Ectodermal cell (in vitro differentiated cells): Measurements from ENCODE around the gene CXorf49. TPM values are rescaled to one million over a fixed set of nuclear protein-coding genes. Genes with fewer than 3 reads are reported as not detected.
"Not testable (repeated sequence)": the region's sequence is repeated elsewhere in the genome, so short reads cannot be mapped to it uniquely, and the experiment has no call there.

Experiments
- H3K27ac ChIP-seq: 2 replicates; pipeline ENCODE4 v1.7.0; 2013; ENCODE audit warnings: mild to moderate bottlenecking, low read depth, low read length; ENCODE audit not compliant: insufficient read depth, poor library complexity, severe bottlenecking
- H3K27me3 ChIP-seq: 2 replicates; pipeline ENCODE4 v1.7.0; 2013; ENCODE audit warnings: mild to moderate bottlenecking, low read length; ENCODE audit not compliant: insufficient read depth, control insufficient read depth, poor library complexity, severe bottlenecking
- H3K36me3 ChIP-seq: one replicate; pipeline ENCODE4 v1.7.0; 2013; ENCODE audit warnings: low read length; ENCODE audit not compliant: control insufficient read depth, insufficient read depth
- H3K4me1 ChIP-seq: one replicate; pipeline ENCODE4 v1.7.0; 2013; ENCODE audit warnings: low read length; ENCODE audit not compliant: control insufficient read depth, insufficient read depth
- H3K4me3 ChIP-seq: 2 replicates; pipeline ENCODE4 v1.7.0; 2013; ENCODE audit warnings: low read depth, low read length, control low read depth; ENCODE audit not compliant: insufficient read depth
- H3K9me3 ChIP-seq: 2 replicates; pipeline ENCODE4 v1.7.0; 2013; ENCODE audit warnings: mild to moderate bottlenecking, low read length, moderate library complexity; ENCODE audit not compliant: control insufficient read depth
- WGBS, 2 experiments: methylation state at CpG; one replicate each; pipeline ENCODE4 v1.1.7; 2013; ENCODE audit warnings: missing lambda C conversion rate in 2 of 2; 5-methylcytosine and 5-hydroxymethylcytosine counted together
- polyA plus RNA-seq, 4 experiments: library from polyadenylated mRNA; stranded (reverse); fragments of 50-300 nt; gene quantifications; one replicate each; pipeline ENCODE4 v1.2.3, GENCODE V29; 2013

The CXorf49 gene
- not detected for polyA plus RNA-seq (2013, experiment 1 of 4)
- polyA plus RNA-seq (2013, experiment 2 of 4), result not detected
- not detected for polyA plus RNA-seq (2013, experiment 3 of 4)
- polyA plus RNA-seq (2013, experiment 4 of 4), result not detected

DNA sequence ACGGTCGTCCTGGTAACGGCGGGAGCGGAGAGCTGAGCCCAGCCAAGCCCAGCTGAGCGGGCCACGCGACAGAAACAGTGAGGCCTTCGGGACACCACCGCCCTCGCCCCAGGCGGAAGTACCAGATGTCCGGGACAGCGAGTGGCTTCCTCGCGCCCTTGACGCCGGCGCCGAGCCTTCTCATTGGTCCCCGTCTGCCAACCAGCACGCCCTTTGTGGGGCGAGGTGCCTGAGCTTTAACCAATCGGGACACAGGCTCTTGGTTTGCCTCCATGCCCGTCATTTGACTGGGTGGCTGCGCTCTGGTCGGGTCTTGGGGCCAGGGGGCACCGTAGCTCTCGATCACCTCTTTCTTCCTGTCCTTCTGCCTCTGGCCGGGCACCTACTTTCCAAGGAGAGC is at the start of gene CXorf49:
Gene CXorf49 (minus strand): TSS at position 101 of the 400 bp plus-strand sequence. CDS start 134 bp downstream, outside the sequence.
- not testable (repeated sequence) for H3K9me3 ChIP-seq, H3K4me1 ChIP-seq, H3K4me3 ChIP-seq, H3K27ac ChIP-seq, H3K27me3 ChIP-seq, H3K36me3 ChIP-seq
- WGBS, 2 experiments, result no CpG with 5 or more reads among the region's 30 CpGs

DNA sequence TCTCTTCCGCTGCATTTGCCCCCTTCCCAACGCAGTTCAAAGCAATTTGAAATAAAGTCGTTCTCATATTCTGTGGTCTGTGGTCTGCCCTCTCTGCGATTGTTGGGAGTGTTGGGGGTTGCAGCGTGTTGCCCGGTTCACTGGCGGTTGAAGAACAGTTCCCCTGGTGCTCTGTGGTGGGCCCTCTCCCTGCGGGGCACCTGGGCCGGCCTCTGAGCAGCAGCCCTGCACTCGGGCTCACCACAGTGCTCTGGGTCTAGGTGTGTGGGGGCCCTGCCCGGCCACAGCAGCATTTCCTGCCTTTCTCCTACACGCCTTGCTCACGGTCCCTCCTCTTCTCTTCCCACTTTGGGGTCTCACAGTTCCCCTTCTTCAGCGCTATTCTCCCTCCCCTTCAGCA is 49.0 kb upstream of the CXorf49 start:
- not testable (repeated sequence) for H3K9me3 ChIP-seq, H3K36me3 ChIP-seq, H3K4me3 ChIP-seq, H3K4me1 ChIP-seq, H3K27ac ChIP-seq, H3K27me3 ChIP-seq
- WGBS, 2 experiments, result no CpG with 5 or more reads among the region's 14 CpGs

DNA sequence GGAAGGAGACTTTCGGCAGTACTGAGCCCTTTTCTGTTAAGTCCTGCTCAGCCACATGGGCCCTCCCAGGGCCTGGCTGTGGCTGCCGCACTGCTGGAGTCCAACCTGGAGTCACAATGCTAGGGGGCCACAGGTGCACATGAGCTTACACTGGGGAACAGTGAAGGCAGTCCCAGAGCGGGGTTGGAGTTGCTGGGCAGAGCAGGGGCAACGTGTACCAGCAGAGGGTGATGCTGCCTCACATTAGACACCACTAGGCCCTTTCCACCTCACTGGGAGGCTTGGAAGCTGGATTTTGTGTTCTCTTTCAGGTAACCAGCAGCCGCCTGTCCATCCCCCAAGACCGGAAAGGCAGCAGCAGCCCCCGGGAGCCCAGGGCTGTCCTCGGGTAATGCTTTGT is 47.5 kb upstream of the CXorf49 start:
- H3K9me3 ChIP-seq, H3K27ac ChIP-seq: not testable (repeated sequence)

GRCh38 chrX:71764832-71765231 is 46.7 kb upstream of the CXorf49 start:
- not testable (repeated sequence) for H3K9me3 ChIP-seq, H3K36me3 ChIP-seq, H3K27me3 ChIP-seq, H3K4me3 ChIP-seq, H3K4me1 ChIP-seq, H3K27ac ChIP-seq
- no CpG with 5 or more reads among the region's 11 CpGs for WGBS, 2 experiments

More for the DNA sequence above, 47.5 kb upstream of the CXorf49 start:
- H3K27me3 ChIP-seq, H3K4me1 ChIP-seq, H3K36me3 ChIP-seq, H3K4me3 ChIP-seq: not testable (repeated sequence)
- no CpG with 5 or more reads among the region's 8 CpGs for whole genome bisulfite sequencing, 2 experiments

GRCh38 chrX:71763049-71763448 is 45.0 kb upstream of the CXorf49 start, which contains the start of gene CXorf49B:
CXorf49B (plus strand) TSS chrX:71763349; CDS start chrX:71763424, 75 bp downstream.
- no CpG with 5 or more reads among the region's 34 CpGs for WGBS, 2 experiments
- not testable (repeated sequence) for H3K9me3 ChIP-seq, H3K4me1 ChIP-seq, H3K36me3 ChIP-seq, H3K4me3 ChIP-seq, H3K27ac ChIP-seq, H3K27me3 ChIP-seq

DNA sequence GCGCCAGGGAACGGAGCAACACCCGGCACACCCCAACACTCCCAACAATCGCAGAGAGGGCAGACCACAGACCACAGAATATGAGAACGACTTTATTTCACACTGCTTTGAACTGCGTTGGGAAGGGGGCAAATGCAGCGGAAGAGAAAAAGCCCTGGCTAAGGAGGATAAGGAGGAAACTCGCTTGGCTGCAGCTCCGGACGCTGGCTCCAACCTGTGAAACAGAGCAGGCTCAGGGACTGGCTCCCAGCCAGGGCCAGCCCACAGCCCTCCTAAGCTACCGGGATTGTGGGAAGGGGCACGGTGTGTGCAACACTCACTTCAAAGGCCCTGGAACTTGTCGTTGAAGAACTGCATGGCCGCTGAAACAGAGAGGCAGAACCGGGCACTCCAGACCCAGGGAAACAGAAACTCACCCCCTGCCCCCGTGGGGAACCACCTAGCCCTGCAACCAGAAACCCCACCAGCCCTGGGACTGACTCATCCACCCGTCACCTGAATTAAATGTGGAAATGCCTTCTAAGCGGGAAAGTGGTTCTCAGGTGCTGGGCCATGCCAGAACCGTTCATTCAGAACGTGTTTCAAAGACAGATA is 42.7 kb upstream of the CXorf49 start:
- H3K4me1 ChIP-seq, H3K27ac ChIP-seq, H3K4me3 ChIP-seq, H3K27me3 ChIP-seq, H3K9me3 ChIP-seq, H3K36me3 ChIP-seq: not testable (repeated sequence)
- no CpG with 5 or more reads among the region's 20 CpGs for WGBS, 2 experiments

DNA sequence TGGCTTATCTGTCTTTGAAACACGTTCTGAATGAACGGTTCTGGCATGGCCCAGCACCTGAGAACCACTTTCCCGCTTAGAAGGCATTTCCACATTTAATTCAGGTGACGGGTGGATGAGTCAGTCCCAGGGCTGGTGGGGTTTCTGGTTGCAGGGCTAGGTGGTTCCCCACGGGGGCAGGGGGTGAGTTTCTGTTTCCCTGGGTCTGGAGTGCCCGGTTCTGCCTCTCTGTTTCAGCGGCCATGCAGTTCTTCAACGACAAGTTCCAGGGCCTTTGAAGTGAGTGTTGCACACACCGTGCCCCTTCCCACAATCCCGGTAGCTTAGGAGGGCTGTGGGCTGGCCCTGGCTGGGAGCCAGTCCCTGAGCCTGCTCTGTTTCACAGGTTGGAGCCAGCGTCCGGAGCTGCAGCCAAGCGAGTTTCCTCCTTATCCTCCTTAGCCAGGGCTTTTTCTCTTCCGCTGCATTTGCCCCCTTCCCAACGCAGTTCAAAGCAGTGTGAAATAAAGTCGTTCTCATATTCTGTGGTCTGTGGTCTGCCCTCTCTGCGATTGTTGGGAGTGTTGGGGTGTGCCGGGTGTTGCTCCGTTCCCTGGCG is 2.3 kb upstream of the CXorf49 start:
- H3K4me3 ChIP-seq, H3K27ac ChIP-seq, H3K4me1 ChIP-seq, H3K27me3 ChIP-seq, H3K9me3 ChIP-seq, H3K36me3 ChIP-seq: not testable (repeated sequence)
- no CpG with 5 or more reads among the region's 20 CpGs for WGBS, 2 experiments

DNA sequence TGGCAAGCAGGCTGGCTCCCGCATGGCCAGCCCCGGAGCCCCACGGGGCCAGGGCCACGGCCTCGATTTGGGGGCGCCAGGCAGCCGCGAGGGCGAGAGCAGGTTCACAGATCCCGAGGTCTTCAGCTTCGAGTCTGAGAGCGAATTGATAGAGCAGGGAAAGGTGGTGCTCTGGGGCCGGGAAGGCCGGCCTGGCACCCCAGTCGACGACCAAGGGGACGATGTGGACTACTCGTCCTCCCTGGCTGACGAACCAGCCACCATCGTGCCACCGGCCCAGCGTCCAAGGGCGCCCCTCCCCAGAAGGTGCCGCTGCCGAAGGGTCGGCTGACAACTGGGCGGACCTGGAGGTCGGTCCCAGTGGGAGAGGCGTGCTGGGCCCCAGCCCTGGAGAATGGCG is 1.1 kb upstream of the CXorf49 start:
- H3K4me1 ChIP-seq, H3K27ac ChIP-seq, H3K36me3 ChIP-seq, H3K9me3 ChIP-seq, H3K4me3 ChIP-seq, H3K27me3 ChIP-seq: not testable (repeated sequence)
- WGBS, 2 experiments, result 100% methylated on average over 4 of the region's 30 CpGs; no CpG with 5 or more reads in 1 of the 2 experiments

DNA sequence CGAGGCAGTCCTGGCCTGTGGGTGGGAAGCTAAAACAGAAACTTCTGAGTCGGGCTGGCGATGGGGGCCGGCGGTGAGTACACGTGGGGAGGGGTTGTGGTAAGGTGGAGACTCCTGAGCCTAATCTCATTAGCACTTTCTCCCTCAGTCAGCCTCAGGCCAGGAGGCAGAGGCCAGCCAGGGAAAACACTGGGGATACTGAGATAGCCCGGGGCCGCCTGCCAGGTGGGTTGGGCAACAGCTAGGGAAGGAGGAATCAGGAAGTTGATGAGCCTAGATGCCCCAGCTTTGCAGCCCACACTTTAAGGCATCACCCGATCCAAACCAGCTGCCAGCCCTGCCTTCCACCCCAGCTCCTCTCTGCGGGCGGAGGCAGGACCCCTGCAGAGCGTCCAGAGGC is 1.8 kb downstream of the CXorf49 start:
- H3K4me3 ChIP-seq, H3K36me3 ChIP-seq, H3K27ac ChIP-seq, H3K4me1 ChIP-seq, H3K27me3 ChIP-seq, H3K9me3 ChIP-seq: not testable (repeated sequence)
- WGBS, 2 experiments, result no CpG with 5 or more reads among the region's 12 CpGs

DNA sequence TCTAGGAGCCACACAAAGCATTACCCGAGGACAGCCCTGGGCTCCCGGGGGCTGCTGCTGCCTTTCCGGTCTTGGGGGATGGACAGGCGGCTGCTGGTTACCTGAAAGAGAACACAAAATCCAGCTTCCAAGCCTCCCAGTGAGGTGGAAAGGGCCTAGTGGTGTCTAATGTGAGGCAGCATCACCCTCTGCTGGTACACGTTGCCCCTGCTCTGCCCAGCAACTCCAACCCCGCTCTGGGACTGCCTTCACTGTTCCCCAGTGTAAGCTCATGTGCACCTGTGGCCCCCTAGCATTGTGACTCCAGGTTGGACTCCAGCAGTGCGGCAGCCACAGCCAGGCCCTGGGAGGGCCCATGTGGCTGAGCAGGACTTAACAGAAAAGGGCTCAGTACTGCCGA is 2.5 kb downstream of the CXorf49 start:
- not testable (repeated sequence) for H3K9me3 ChIP-seq, H3K36me3 ChIP-seq, H3K4me3 ChIP-seq, H3K27me3 ChIP-seq, H3K27ac ChIP-seq, H3K4me1 ChIP-seq
- no CpG with 5 or more reads among the region's 8 CpGs for WGBS, 2 experiments
